ENCODE data around the gene PRPF8. TPM values are rescaled to one million over a fixed set of nuclear protein-coding genes. Genes with fewer than 3 reads are reported as not detected.

PRPF8 gene
- total and polyA plus RNA-seq, 2 of the 13 experiments (the other 11 are each of a cell fraction or from before 2014, with no cell fraction given), result 112 to 179 TPM

DNA sequence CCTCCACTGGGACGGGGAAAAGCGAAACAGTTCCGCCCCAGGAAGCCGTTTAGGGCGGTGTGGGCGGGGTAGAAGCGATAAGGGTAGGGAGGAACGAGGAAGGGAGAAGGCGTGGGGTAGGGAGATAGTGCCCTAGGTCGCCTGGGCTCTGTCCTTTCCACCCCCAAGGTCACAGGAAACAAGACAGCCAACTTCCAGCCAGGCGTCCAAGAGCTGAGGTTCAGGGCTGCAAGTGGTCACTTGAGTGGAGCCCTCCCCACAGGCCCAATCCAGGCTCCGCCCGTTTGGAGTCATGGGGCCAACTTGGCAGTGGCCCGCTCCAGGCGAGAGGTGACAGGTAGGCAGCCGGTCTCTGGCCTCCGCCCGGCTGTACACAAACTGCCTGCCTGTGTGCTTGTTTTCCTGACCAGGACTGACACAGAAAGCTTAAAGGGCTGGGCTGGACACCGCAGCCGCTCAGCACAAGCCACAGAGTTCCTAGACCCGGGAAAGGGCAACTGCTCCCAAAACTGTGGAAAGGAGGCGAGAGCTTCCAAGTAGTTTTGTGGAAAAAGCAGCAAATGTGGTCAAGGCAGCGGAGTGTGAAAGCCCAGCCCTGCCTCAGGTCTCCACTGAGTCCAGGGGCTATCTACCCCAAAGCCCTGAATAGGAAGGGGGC is 34.7 kb downstream of the PRPF8 start, which contains the start of gene RILP (continued):
- peak; percentile 82 for TF ChIP-seq KDM2A (CRISPR knock-in tag; IDR thresholded peaks at IDR 0.05; ENCODE audit: borderline replicate concordance, low read depth)
- TF ChIP-seq PITX1 (CRISPR knock-in tag; IDR thresholded peaks at IDR 0.05), result peak; percentile 45

DNA sequence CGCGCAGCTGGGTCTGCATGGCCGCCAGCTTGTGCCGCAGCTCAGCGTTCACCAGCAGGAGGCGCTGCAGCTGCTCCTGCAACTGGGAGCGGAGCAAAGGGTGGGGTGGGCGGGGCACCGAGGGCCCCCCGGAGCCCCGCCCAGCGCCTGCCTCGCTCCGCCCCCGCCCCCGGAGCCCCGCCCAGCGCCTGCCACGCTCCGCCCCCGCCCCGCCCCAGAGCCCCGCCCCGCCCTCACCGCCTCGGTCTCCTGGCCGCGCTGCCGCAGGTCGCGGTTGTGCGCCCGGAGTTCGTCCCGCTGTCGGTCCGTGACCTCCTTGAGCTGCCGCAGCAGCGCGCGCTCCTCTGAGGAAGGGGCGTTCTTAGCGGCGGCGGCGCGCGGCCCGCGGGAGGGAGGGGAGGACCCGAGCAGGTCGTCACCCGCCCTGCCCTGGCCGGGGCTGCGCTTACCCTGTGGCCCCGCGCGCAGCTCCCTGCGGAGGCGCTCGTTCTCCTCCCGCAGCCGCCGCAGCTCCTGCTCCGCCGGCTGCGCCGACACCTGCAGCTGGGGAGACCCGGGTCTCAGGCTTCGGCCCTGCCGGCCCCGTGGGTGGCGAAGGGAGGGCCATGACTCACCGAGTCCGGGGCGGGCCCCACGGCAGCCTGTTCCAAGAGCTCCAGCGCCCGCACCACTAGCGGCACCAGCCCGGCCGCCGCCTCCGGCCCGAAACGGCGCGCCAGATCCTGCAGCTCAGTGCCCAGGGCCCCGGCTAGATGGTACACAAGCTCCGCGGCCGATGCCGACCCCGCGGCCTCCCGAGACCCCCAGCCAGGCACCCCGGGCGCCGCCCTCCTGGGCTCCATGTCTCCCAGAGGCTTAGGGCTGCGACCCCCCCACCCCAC is 35.5 kb downstream of the PRPF8 start:
- Histone ChIP-seq H3K27ac (ENCODE audit: extremely low read length, insufficient read depth, low read length) (peak overlapping the region; percentile 93), H3K36me3 (replicated peaks in 1 of 2; ENCODE audit: control insufficient read depth in 1 of 2, insufficient read depth in 2 of 2, low read length in 2 of 2) (peaks cover 24 to 36% of the 10 kb centered on the region in 2 experiments), H4K20me1 (ENCODE audit: insufficient read depth, low read length) (peaks cover 6% of the 10 kb centered on the region; the same call in 1 of the 2 replicates), H3K79me2 (ENCODE audit: insufficient read depth, low read length) (no peaks in the 10 kb centered on the region), H3K4me2 (ENCODE audit: low read depth, low read length) (peak overlapping the region; percentile 86), H3K4me3 (replicated peaks in 1 of 3; ENCODE audit: insufficient read depth in 1 of 3, low read depth in 2 of 3, low read length in 3 of 3) (peak overlapping the region; percentile 74 to 83 (median 81)), H3K9ac (ENCODE audit: insufficient read depth, low read depth, low read length) (peak overlapping the region; percentile 89), H3K9me3 (ENCODE audit: low read length) (no peaks in the 10 kb centered on the region), H2AFZ (ENCODE audit: low read length) (no peak overlapping the region), H3K4me1 (ENCODE audit: insufficient read depth, low read length) (peaks cover 64% of the 10 kb centered on the region), H3K27me3 (ENCODE audit: control insufficient read depth in 1 of 2, insufficient read depth in 2 of 2, low read length in 2 of 2) (peaks cover 0 to 1% of the 10 kb centered on the region in 2 experiments; a peak in 1 of 5 replicates)
- CTCF ChIA-PET (ENCODE audit: low intra/inter-chr PET ratio, low total read pairs), result interaction anchor here (0.6 to 2.2 kb wide), 2 partner anchors 75 to 256 kb away, joined by 3 to 25 read pairs; no protein-coding TSS in a partner anchor
- intact Hi-C loops (cut with micrococcal nuclease; ENCODE audit: unreplicated experiment), result no loop called here
- no TSS peak for BruUV-seq (replicated peaks)
- POLR2A ChIA-PET, result interaction anchor here (0.7 to 3.8 kb wide), 31 partner anchors 9 to 349 kb away, joined by 3 to 42 read pairs (median 5); partner anchors contain the start of genes INPP5K, PRPF8, RPA1 and SERPINF1
- ATAC-seq (peak; percentile 73), DNase-seq (ENCODE audit: low spot score) (peak; percentile 83), FAIRE-seq (no peak)
- WGBS (ENCODE audit: low lambda C conversion rate), result 0% methylated on average over 3 of the region's 100 CpGs
- in situ Hi-C loops (cut with HindIII; ENCODE audit: extremely low pct_ligation_motif_present, low pct_unique_long_range_greater_than_20kb), result no loop called here
- TF ChIP-seq ZBTB20 (CRISPR knock-in tag; IDR thresholded peaks at IDR 0.05; ENCODE audit: borderline replicate concordance, low read depth) (no peak), MXI1 (IDR thresholded peaks at IDR 0.05; ENCODE audit: borderline replicate concordance, low read depth, low read length) (peak; percentile 65; the same call in 1 of the 3 replicates), KAT8 (CRISPR knock-in tag; IDR thresholded peaks at IDR 0.05) (0 out of 2 replicates have a peak, but pooled peaks have one; percentile 52), ZNF841 (CRISPR knock-in tag; IDR thresholded peaks at IDR 0.05; ENCODE audit: borderline replicate concordance) (peak; percentile 69; the same call in 1 of the 2 replicates), ZNF766 (CRISPR knock-in tag; IDR thresholded peaks at IDR 0.05; ENCODE audit: borderline replicate concordance) (no peak), DNMT1 (CRISPR knock-in tag; IDR thresholded peaks at IDR 0.05) (peak; percentile 49; the same call in 1 of the 2 replicates), HDAC1 (CRISPR knock-in tag; IDR thresholded peaks at IDR 0.05) (peak; percentile 70), ZNF773 (CRISPR knock-in tag; IDR thresholded peaks at IDR 0.05; ENCODE audit: borderline replicate concordance) (peak; percentile 64; the same call in 1 of the 2 replicates), POLR2G (IDR thresholded peaks at IDR 0.05; ENCODE audit: low read depth, low read length) (peak; percentile 65), FOXJ3 (CRISPR knock-in tag; IDR thresholded peaks at IDR 0.05; ENCODE audit: borderline replicate concordance) (no peak), JUN (CRISPR knock-in tag; IDR thresholded peaks at IDR 0.05) (no peak), HNRNPLL (IDR thresholded peaks at IDR 0.05; ENCODE audit: low read depth, low read length, poor library complexity, severe bottlenecking) (peak; percentile 96), ZNF780A (CRISPR knock-in tag; IDR thresholded peaks at IDR 0.05) (0 out of 2 replicates have a peak, but pooled peaks have one; percentile 53), SRY (CRISPR knock-in tag; IDR thresholded peaks at IDR 0.05) (peak; percentile 32)
- TF ChIP-seq, protein P1, sequence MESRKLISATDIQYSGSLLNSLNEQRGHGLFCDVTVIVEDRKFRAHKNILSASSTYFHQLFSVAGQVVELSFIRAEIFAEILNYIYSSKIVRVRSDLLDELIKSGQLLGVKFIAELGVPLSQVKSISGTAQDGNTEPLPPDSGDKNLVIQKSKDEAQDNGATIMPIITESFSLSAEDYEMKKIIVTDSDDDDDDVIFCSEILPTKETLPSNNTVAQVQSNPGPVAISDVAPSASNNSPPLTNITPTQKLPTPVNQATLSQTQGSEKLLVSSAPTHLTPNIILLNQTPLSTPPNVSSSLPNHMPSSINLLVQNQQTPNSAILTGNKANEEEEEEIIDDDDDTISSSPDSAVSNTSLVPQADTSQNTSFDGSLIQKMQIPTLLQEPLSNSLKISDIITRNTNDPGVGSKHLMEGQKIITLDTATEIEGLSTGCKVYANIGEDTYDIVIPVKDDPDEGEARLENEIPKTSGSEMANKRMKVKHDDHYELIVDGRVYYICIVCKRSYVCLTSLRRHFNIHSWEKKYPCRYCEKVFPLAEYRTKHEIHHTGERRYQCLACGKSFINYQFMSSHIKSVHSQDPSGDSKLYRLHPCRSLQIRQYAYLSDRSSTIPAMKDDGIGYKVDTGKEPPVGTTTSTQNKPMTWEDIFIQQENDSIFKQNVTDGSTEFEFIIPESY (CRISPR knock-in tag; IDR thresholded peaks at IDR 0.05), result peak; percentile 93
